HCT116 (cell line): Measurements from ENCODE around the gene SMTNL2. TPM values are rescaled to one million over a fixed set of nuclear protein-coding genes. Genes with fewer than 3 reads are reported as not detected.

Source experiments
- ATAC-seq: fragments of 200-7000 bp; cut with Tn5 transposase; 2 replicates; pipeline ENCODE4 v1.9.1; 2020; ENCODE audit warnings: mild to moderate bottlenecking, moderate library complexity
- BruUV-seq: library from RNA; stranded (reverse); fragments of 400-500 nt; replicated peaks from 2 replicates; lab custom pipeline; 2021; lab: Mats Ljungman, UMichigan
- CTCF ChIA-PET: fragments of 300-600 bp; sonication (Branson Sonifier 250); formaldehyde crosslinking; loops from one replicate; lab custom pipeline; 2021; ENCODE audit warnings: antibody characterized with exemption; lab: Charles Lee
- POLR2A ChIA-PET: fragments of 300-600, 350-600 bp; sonication (Branson Sonifier 250); formaldehyde crosslinking; loops from one replicate; lab custom pipeline; 2021; ENCODE audit warnings: antibody characterized with exemption; lab: Charles Lee
- RAD21 ChIA-PET, 2 experiments: fragments of 300-600 bp; sonication (Branson Sonifier 250); formaldehyde crosslinking; loops; one replicate each; lab custom pipeline; 2023; ENCODE audit warnings: low total read pairs in 2 of 2; ENCODE audit not compliant: uncharacterized antibody in 2 of 2, unreplicated experiment in 2 of 2, low non-redundant PET in 1 of 2; lab: Charles Lee
- DNase-seq: peaks from one replicate; pipeline ENCODE4 v3.0.0-alpha.2; 2010; ENCODE audit warnings: low read depth, low spot score
- H2AFZ ChIP-seq: fragments of 200-600 bp; shearing (Covaris generic), sonication (generic); 2 replicates; pipeline ENCODE4 v1.6.1; 2017; ENCODE audit warnings: low read depth, mixed run types, mixed read lengths, antibody characterized with exemption, low read length; ENCODE audit not compliant: poor library complexity, severe bottlenecking
- H3K27ac ChIP-seq: 2 replicates; pipeline ENCODE4 v1.5.1; 2012; ENCODE audit warnings: low read depth, low read length
- H3K27me3 ChIP-seq: fragments of 200-600 bp; sonication (generic); 2 replicates; pipeline ENCODE4 v1.6.1; 2016; ENCODE audit warnings: mixed run types, low read length, mixed read lengths; ENCODE audit not compliant: insufficient read depth
- H3K36me3 ChIP-seq, 2 experiments: fragments of 200-500 bp in 1 of 2; fragments of 200-600 bp in 1 of 2; sonication (Bioruptor generic) in 1 of 2; sonication (generic) in 1 of 2; 2 replicates each; pipeline versions ENCODE4 v1.5.1 to v1.6.1; 2014 to 2016; ENCODE audit warnings: low read length in 2 of 2, inconsistent platforms in 1 of 2, mixed read lengths in 1 of 2, mixed run types in 1 of 2; ENCODE audit not compliant: insufficient read depth in 2 of 2, control insufficient read depth in 1 of 2
- H3K4me1 ChIP-seq, 2 experiments: fragments of 200-600 bp in 1 of 2; sonication (generic) in 1 of 2; 2 replicates each; pipeline versions ENCODE4 v1.5.1 to v1.6.1; 2012 to 2017; ENCODE audit warnings: low read length in 2 of 2, inconsistent platforms in 1 of 2, mild to moderate bottlenecking in 1 of 2, mixed read lengths in 1 of 2, mixed run types in 1 of 2, moderate library complexity in 1 of 2; ENCODE audit not compliant: insufficient read depth in 2 of 2, control insufficient read depth in 1 of 2
- H3K4me2 ChIP-seq: fragments of 200-600 bp; sonication (generic); 2 replicates; pipeline ENCODE4 v1.6.1; 2017; ENCODE audit warnings: mixed run types, low read length, mixed read lengths
- H3K4me3 ChIP-seq, 2 experiments: fragments of 200-600 bp in 1 of 2; sonication (generic) in 1 of 2; replicated peaks in 1 of 2; 2 replicates each; pipeline ENCODE4 v1.5.1; 2011 to 2016; ENCODE audit warnings: low read length in 2 of 2, control low read depth in 1 of 2, low read depth in 1 of 2, mild to moderate bottlenecking in 1 of 2, mixed read lengths in 1 of 2, mixed run types in 1 of 2
- H3K79me2 ChIP-seq: fragments of 200-600 bp; sonication (generic); 2 replicates; pipeline ENCODE4 v1.6.1; 2017; ENCODE audit warnings: mild to moderate bottlenecking, mixed run types, low read length, moderate library complexity, mixed read lengths; ENCODE audit not compliant: insufficient read depth
- H3K9ac ChIP-seq: fragments of 200-600 bp; sonication (generic); 2 replicates; pipeline ENCODE4 v1.6.1; 2016; ENCODE audit warnings: low read length, mixed read lengths
- H3K9me2 ChIP-seq: fragments of 200-600 bp; sonication (generic), shearing (Covaris generic); 2 replicates; pipeline ENCODE4 v1.6.1; 2017; ENCODE audit warnings: mixed run types, mild to moderate bottlenecking, moderate library complexity; ENCODE audit not compliant: insufficient read depth
- H3K9me3 ChIP-seq, 2 experiments: fragments of 200-500 bp in 1 of 2; fragments of 200-600 bp in 1 of 2; sonication (Bioruptor generic) in 1 of 2; sonication (generic) in 1 of 2; 2 replicates each; pipeline ENCODE4 v1.6.1; 2014 to 2017; ENCODE audit warnings: low read length in 2 of 2, mixed read lengths in 2 of 2, inconsistent platforms in 1 of 2, low read depth in 1 of 2, mild to moderate bottlenecking in 1 of 2, mixed run types in 1 of 2, moderate library complexity in 1 of 2; ENCODE audit not compliant: control insufficient read depth in 1 of 2, insufficient read depth in 1 of 2
- H4K20me1 ChIP-seq: fragments of 200-600 bp; sonication (generic), shearing (Covaris generic); 2 replicates; pipeline ENCODE4 v1.6.1; 2017; ENCODE audit warnings: mixed run types, mild to moderate bottlenecking, moderate library complexity; ENCODE audit not compliant: insufficient read depth
- POLR2A ChIP-seq: IDR thresholded peaks from 2 replicates; pipeline ENCODE4 v1.7.0; 2011; ENCODE audit warnings: borderline replicate concordance; ENCODE audit not compliant: insufficient read depth, insufficient read length; ENCODE audit errors: extremely low read depth
- POLR2AphosphoS5 ChIP-seq: IDR thresholded peaks from 2 replicates; pipeline ENCODE4 v1.6.1; 2011; ENCODE audit warnings: mild to moderate bottlenecking, low read depth, low read length, moderate library complexity
- SRF ChIP-seq: IDR thresholded peaks from 2 replicates; pipeline ENCODE4 v1.6.1; 2012; ENCODE audit warnings: low read depth
- TCF7L2 ChIP-seq: IDR thresholded peaks from 2 replicates; pipeline ENCODE4 v1.7.0; 2011; ENCODE audit warnings: borderline replicate concordance, inconsistent platforms; ENCODE audit not compliant: insufficient read depth, insufficient read length; ENCODE audit errors: extremely low read depth
- YY1 ChIP-seq: IDR thresholded peaks from 2 replicates; pipeline ENCODE4 v1.6.1; 2011; ENCODE audit warnings: low read length, low read depth, moderate library complexity, mild to moderate bottlenecking; ENCODE audit not compliant: insufficient replicate concordance; ENCODE audit errors: extremely low read depth
- intact Hi-C: fragments of 100-400 bp; cut with micrococcal nuclease; formaldehyde crosslinking; loops from 2 replicates; pipeline ENCODE4 v1.10.0; 2022
- total RNA-seq: library from RNA; stranded (reverse); gene quantifications from one replicate; pipeline ENCODE4 v1.2.1, GENCODE V29; 2021; ENCODE audit not compliant: unreplicated experiment
- TF ChIP-seq, protein P1 (sequence below): IDR thresholded peaks from 2 replicates; pipeline ENCODE4 v1.6.1; 2012

SMTNL2 gene
- total RNA-seq, 1 experiment from 2014 or later: 2.3 TPM

DNA sequence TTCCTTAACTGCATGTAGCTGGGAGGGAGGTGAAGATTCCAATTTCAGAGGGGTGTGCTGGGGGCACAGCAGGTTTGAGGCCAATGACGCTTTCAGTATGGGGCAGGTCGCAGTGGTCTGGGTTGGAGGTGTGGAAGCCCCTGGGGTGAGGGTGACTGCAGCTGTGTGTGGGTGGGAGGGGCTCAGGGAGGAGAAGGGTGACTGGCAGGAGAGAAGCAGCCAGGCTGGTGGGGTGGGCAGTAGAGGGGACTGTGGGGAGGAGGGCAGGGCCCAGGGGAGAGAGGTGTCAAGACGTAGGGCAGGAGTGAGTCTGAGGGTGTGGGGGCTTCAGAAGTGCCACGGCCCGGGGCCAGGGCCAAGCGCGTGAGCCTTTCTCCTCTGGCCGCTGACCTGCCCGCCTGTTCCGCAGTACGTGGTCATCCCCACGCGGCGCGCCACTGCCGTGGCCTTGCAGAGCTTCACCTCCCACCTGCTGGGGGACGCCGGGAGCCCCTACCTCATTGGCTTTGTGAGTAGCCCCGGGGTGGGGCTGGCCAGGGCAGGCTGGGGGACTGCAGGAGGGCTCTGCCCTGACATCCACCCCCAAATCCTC is 48.6 kb upstream of the SMTNL2 start:
- H2AFZ ChIP-seq: no peak overlapping the region
- DNase-seq (no peak), ATAC-seq (peak; percentile 3)
- ChIA-PET CTCF (no interaction called here), RAD21 (no interaction called here), POLR2A (no interaction called here)
- BruUV-seq: no TSS peak
- no peaks in the 10 kb centered on the region for H3K79me2 ChIP-seq
- peaks cover 8 to 19% of the 10 kb centered on the region in 2 experiments; a peak in 3 of 4 replicates for H3K4me1 ChIP-seq
- H3K9me3 ChIP-seq: no peaks in the 10 kb centered on the region
- H3K4me2 ChIP-seq: no peak overlapping the region
- 0 out of 2 replicates have a peak overlapping the region, but pooled peaks have one; percentile 22 for H3K27ac ChIP-seq
- H3K9ac ChIP-seq: no peak overlapping the region
- no peak for TF ChIP-seq YY1
- TF ChIP-seq, protein P1, sequence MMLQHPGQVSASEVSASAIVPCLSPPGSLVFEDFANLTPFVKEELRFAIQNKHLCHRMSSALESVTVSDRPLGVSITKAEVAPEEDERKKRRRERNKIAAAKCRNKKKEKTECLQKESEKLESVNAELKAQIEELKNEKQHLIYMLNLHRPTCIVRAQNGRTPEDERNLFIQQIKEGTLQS: no peak
- TF ChIP-seq SRF: no peak
- no peak for TF ChIP-seq TCF7L2
- TF ChIP-seq POLR2AphosphoS5: peak; percentile 18; the same call in 1 of the 2 replicates
- no peak for TF ChIP-seq POLR2A
- intact Hi-C loops: no loop called here
- H4K20me1 ChIP-seq: no peaks in the 10 kb centered on the region; the same call in 1 of the 2 replicates
- H3K36me3 ChIP-seq: peaks cover 6 to 24% of the 10 kb centered on the region in 2 experiments; a peak in 3 of 4 replicates
- H3K27me3 ChIP-seq: no peaks in the 10 kb centered on the region
- H3K9me2 ChIP-seq: no peaks in the 10 kb centered on the region
- no peak overlapping the region for H3K4me3 ChIP-seq

DNA sequence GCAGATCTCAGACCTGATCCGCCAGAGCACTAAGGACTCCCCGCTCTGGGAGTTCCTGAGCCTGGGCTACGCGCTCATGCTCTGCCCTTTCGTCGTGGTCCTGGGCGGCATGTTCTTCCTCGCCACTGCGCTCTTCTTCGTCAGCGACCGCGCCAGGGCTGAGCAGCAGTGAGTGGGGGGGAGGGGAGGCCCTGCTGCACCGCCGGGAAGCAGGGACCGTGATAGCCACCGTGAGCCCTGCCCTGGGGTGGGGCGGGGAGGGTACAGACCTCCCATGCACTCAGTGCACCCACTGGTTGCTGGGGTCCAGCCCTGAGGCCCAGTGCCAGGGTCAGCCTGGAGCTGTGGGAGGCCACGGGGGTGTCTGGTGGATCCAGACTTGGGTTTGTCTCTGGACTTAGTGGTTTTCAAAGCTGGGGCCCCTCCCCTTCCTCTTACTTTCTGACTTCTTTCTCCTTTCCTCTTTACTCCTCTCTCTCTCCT is 48.0 kb upstream of the SMTNL2 start:
- H3K9ac ChIP-seq: no peak overlapping the region
- H3K4me1 ChIP-seq: peaks cover 8 to 19% of the 10 kb centered on the region in 2 experiments; a peak in 3 of 4 replicates
- POLR2A ChIA-PET: no interaction called here
- intact Hi-C loops: no loop called here
- no peak overlapping the region for H3K27ac ChIP-seq
- H3K79me2 ChIP-seq: no peaks in the 10 kb centered on the region
- CTCF ChIA-PET: no interaction called here
- RAD21 ChIA-PET: interaction anchor here in 1 of 2 experiments (0.6 kb wide), 1 partner anchor 113 kb away, joined by 3 read pairs; no protein-coding TSS in a partner anchor
- 0 out of 2 replicates have a peak, but pooled peaks have one; percentile 30 for TF ChIP-seq POLR2AphosphoS5
- TF ChIP-seq TCF7L2: no peak
- TF ChIP-seq, all 23 proteins: peak for 1
- no peak overlapping the region for H3K4me2 ChIP-seq
- DNase-seq: no peak
- H3K9me2 ChIP-seq: no peaks in the 10 kb centered on the region
- peak; percentile 1; the same call in 1 of the 2 replicates for ATAC-seq
- H3K27me3 ChIP-seq: no peaks in the 10 kb centered on the region
- H2AFZ ChIP-seq: no peak overlapping the region
- BruUV-seq: no TSS peak
- peaks cover 7 to 24% of the 10 kb centered on the region in 2 experiments; a peak in 3 of 4 replicates for H3K36me3 ChIP-seq
- no peaks in the 10 kb centered on the region for H3K9me3 ChIP-seq
- H4K20me1 ChIP-seq: no peaks in the 10 kb centered on the region; the same call in 1 of the 2 replicates
- H3K4me3 ChIP-seq: no peak overlapping the region
